ENCODE measurements around the gene PLXNA2. TPM values are rescaled to one million over a fixed set of nuclear protein-coding genes. Genes with fewer than 3 reads are reported as not detected.

The PLXNA2 gene
- total and polyA plus RNA-seq, 2 of the 4 experiments (the other 2 are of a cell fraction), result 0.72 to 1.1 TPM

DNA sequence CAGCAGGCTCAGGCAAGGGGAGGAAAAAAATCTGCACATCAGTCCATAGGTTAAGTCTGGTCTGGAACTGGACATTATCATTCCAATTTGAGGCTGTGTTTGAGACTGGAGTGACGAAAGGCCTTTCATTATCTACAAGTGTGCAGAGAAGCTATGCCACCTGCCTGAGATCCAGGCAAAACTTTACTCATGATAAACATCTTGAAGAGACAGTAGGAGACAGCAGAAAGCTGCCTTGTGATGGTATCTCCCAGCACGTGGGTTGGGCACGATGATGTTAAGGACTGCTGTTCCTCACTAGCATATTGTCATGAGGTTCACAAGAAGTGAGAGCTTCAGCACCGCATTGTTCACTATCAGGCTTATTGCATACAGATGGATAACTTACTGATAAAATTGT, 126.4 kb downstream of the PLXNA2 start:
- H3K56ac ChIP-seq (ENCODE audit: extremely low read depth, insufficient read depth, low read length), result no peak overlapping the region
- in situ Hi-C loops (cut with MboI; ENCODE audit: low sequenced_read_pairs), result no loop called here
- CTCF ChIA-PET, result interaction anchor here (1.1 kb wide), 1 partner anchor 121 kb away, joined by 3 read pairs; no protein-coding TSS in a partner anchor
- H3K36me3 ChIP-seq (ENCODE audit: control insufficient read depth, insufficient read depth, low read length), result no peaks in the 10 kb centered on the region
- no peak overlapping the region for H3K27ac ChIP-seq (ENCODE audit: insufficient read depth, low read length)
- DNase-seq (no peak), ATAC-seq (ENCODE audit: low read depth) (no peak)
- POLR2A ChIA-PET (ENCODE audit: unreplicated experiment), result no interaction called here
- no peak overlapping the region; the same call in 1 of the 2 replicates for H3K14ac ChIP-seq (replicated peaks; ENCODE audit: low read depth, low read length)
- H2AFZ ChIP-seq (replicated peaks; ENCODE audit: low read length, poor library complexity), result no peak overlapping the region
- no peak overlapping the region for H2AK5ac ChIP-seq (ENCODE audit: low read depth, low read length)
- BruUV-seq (replicated peaks), result no TSS peak
- peak overlapping the region; percentile 13 for H2AK9ac ChIP-seq (replicated peaks; ENCODE audit: low read depth, low read length, poor library complexity)
- no peak overlapping the region for H2BK5ac ChIP-seq (ENCODE audit: low read depth, low read length, poor library complexity, severe bottlenecking)
- H3K9me1 ChIP-seq (ENCODE audit: insufficient read depth, low read length), result peaks cover 2% of the 10 kb centered on the region; the same call in 1 of the 2 replicates
- no peak overlapping the region for H2BK120ac ChIP-seq (ENCODE audit: low read depth, low read length)
- intact Hi-C loops (cut with micrococcal nuclease), result no loop called here
- no peak overlapping the region for H3K4me2 ChIP-seq (ENCODE audit: low read depth, low read length)
- no peak overlapping the region for H4K5ac ChIP-seq (ENCODE audit: low read depth, low read length)
- H3K9me3 ChIP-seq (ENCODE audit: control insufficient read depth, insufficient read depth, low read length), result no peaks in the 10 kb centered on the region
- no peak overlapping the region for H3K23ac ChIP-seq (ENCODE audit: low read depth, low read length)
- no peak overlapping the region for H3K4ac ChIP-seq (ENCODE audit: low read depth, low read length)
- H3K79me1 ChIP-seq (ENCODE audit: low read depth in 1 of 2, low read length in 2 of 2), result no peaks in the 10 kb centered on the region; a peak in 1 of 4 replicates
- no peaks in the 10 kb centered on the region for H4K20me1 ChIP-seq (ENCODE audit: insufficient read depth, low read length)
- no peak overlapping the region for H3K18ac ChIP-seq (ENCODE audit: low read depth, low read length)
- no peak for TF ChIP-seq RFX5 (IDR thresholded peaks at IDR 0.05; ENCODE audit: low read depth, low read length)
- TF ChIP-seq POLR2A (IDR thresholded peaks at IDR 0.05; ENCODE audit: low read depth, low read length), result no peak
- TF ChIP-seq, protein P1, sequence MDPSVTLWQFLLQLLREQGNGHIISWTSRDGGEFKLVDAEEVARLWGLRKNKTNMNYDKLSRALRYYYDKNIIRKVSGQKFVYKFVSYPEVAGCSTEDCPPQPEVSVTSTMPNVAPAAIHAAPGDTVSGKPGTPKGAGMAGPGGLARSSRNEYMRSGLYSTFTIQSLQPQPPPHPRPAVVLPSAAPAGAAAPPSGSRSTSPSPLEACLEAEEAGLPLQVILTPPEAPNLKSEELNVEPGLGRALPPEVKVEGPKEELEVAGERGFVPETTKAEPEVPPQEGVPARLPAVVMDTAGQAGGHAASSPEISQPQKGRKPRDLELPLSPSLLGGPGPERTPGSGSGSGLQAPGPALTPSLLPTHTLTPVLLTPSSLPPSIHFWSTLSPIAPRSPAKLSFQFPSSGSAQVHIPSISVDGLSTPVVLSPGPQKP (IDR thresholded peaks at IDR 0.05; ENCODE audit: borderline replicate concordance, low read depth, low read length), result no peak
- no peak for TF ChIP-seq MAZ (IDR thresholded peaks at IDR 0.05; ENCODE audit: borderline replicate concordance, low read depth, low read length)
- TF ChIP-seq FOS (IDR thresholded peaks at IDR 0.05; ENCODE audit: low read depth, low read length), result no peak
- TF ChIP-seq, protein P2, sequence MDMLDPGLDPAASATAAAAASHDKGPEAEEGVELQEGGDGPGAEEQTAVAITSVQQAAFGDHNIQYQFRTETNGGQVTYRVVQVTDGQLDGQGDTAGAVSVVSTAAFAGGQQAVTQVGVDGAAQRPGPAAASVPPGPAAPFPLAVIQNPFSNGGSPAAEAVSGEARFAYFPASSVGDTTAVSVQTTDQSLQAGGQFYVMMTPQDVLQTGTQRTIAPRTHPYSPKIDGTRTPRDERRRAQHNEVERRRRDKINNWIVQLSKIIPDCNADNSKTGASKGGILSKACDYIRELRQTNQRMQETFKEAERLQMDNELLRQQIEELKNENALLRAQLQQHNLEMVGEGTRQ (IDR thresholded peaks at IDR 0.05; ENCODE audit: low read depth, low read length), result no peak
- TF ChIP-seq CEBPB (IDR thresholded peaks at IDR 0.05; ENCODE audit: low read depth, low read length), result no peak
- TF ChIP-seq CHD1 (IDR thresholded peaks at IDR 0.05; ENCODE audit: low read depth, low read length), result no peak
- TF ChIP-seq SMC3 (IDR thresholded peaks at IDR 0.05; ENCODE audit: low read depth, low read length), result no peak
- no peak for TF ChIP-seq BHLHE40 (IDR thresholded peaks at IDR 0.05; ENCODE audit: low read depth, low read length)
- no peak for TF ChIP-seq NFE2L2 (IDR thresholded peaks at IDR 0.05; ENCODE audit: low read depth, low read length)
- TF ChIP-seq RCOR1 (IDR thresholded peaks at IDR 0.05; ENCODE audit: insufficient replicate concordance, low read length), result no peak
- TF ChIP-seq MXI1 (IDR thresholded peaks at IDR 0.05; ENCODE audit: borderline replicate concordance, low read depth, low read length), result no peak
- TF ChIP-seq MAFK (IDR thresholded peaks at IDR 0.05; ENCODE audit: low read depth, low read length), result no peak
- no peak for TF ChIP-seq RAD21 (IDR thresholded peaks at IDR 0.05; ENCODE audit: low read length)
- TF ChIP-seq, protein P3, sequence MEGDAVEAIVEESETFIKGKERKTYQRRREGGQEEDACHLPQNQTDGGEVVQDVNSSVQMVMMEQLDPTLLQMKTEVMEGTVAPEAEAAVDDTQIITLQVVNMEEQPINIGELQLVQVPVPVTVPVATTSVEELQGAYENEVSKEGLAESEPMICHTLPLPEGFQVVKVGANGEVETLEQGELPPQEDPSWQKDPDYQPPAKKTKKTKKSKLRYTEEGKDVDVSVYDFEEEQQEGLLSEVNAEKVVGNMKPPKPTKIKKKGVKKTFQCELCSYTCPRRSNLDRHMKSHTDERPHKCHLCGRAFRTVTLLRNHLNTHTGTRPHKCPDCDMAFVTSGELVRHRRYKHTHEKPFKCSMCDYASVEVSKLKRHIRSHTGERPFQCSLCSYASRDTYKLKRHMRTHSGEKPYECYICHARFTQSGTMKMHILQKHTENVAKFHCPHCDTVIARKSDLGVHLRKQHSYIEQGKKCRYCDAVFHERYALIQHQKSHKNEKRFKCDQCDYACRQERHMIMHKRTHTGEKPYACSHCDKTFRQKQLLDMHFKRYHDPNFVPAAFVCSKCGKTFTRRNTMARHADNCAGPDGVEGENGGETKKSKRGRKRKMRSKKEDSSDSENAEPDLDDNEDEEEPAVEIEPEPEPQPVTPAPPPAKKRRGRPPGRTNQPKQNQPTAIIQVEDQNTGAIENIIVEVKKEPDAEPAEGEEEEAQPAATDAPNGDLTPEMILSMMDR (conservative IDR thresholded peaks at IDR 0.05; ENCODE audit: low read depth, low read length), result no peak
- WGBS, 2 experiments (ENCODE audit: extremely low coverage in 2 of 2, insufficient read length in 1 of 2), result 80% methylated on average over 2 of the region's 4 CpGs; no CpG with 5 or more reads in 1 of the 2 experiments
- no peak overlapping the region for H4K8ac ChIP-seq (ENCODE audit: low read depth in 2 of 2, low read length in 2 of 2)
- dilution Hi-C loops (cut with HindIII; ENCODE audit: low sequenced_read_pairs, unreplicated experiment), result no loop called here
- no peak overlapping the region for H2BK20ac ChIP-seq (ENCODE audit: low read depth, low read length)
- no peak overlapping the region for H3K9ac ChIP-seq (ENCODE audit: low read depth, low read length)
- no peak overlapping the region for H2BK15ac ChIP-seq (ENCODE audit: low read depth, low read length)
- H3K27me3 ChIP-seq (ENCODE audit: control insufficient read depth, insufficient read depth, low read length), result no peaks in the 10 kb centered on the region
- H4K91ac ChIP-seq (ENCODE audit: insufficient read depth, low read depth, low read length), result no peak overlapping the region
- no peak overlapping the region for H3K4me3 ChIP-seq (ENCODE audit: insufficient read depth, low read depth, low read length)
- H3K4me1 ChIP-seq (ENCODE audit: control insufficient read depth, insufficient read depth, low read length), result no peaks in the 10 kb centered on the region
